ENCODE measurements around the gene MEOX1. TPM values are rescaled to one million over a fixed set of nuclear protein-coding genes. Genes with fewer than 3 reads are reported as not detected.

MEOX1 gene
- total and polyA plus RNA-seq, 2 of the 4 experiments (the other 2 are of a cell fraction) = 0.48 to 0.72 TPM

DNA sequence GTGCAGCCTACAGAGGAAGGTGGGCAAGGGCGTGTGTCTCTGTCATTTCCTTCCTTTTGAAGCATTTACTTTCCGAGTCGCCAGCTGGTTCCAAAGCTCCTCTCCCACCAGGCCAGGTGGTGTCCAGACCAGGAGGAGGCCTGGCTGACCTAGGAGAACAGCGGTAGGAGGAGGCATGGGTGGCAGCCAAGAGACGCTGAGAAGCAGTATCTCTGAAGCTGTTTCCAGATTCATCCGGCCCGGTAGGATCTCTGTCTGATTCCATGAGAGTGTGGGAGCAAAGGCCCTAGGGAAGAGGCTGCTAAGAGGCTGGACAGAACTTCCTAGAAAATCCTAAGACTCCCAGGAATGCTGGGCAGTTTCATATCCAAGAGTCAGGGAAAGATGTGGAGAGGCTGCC lies 20.3 kb downstream of the MEOX1 start:
- WGBS, 2 experiments (ENCODE audit: extremely low coverage in 2 of 2, insufficient read length in 1 of 2) = 82% methylated on average over 3 of the region's 7 CpGs; no CpG with 5 or more reads in 1 of the 2 experiments

More for the DNA sequence above, 20.3 kb downstream of the MEOX1 start:
- Histone ChIP-seq H3K27ac (ENCODE audit: insufficient read depth, low read length) (no peak overlapping the region), H2AK5ac (ENCODE audit: low read depth, low read length) (no peak overlapping the region), H2BK15ac (ENCODE audit: low read depth, low read length) (no peak overlapping the region), H3K4me1 (ENCODE audit: control insufficient read depth, insufficient read depth, low read length) (no peaks in the 10 kb centered on the region), H3K36me3 (ENCODE audit: control insufficient read depth, insufficient read depth, low read length) (no peaks in the 10 kb centered on the region), H4K20me1 (ENCODE audit: insufficient read depth, low read length) (no peaks in the 10 kb centered on the region), H4K8ac (ENCODE audit: low read depth in 2 of 2, low read length in 2 of 2) (no peak overlapping the region), H3K4me3 (ENCODE audit: insufficient read depth, low read depth, low read length) (no peak overlapping the region), H3K9ac (ENCODE audit: low read depth, low read length) (no peak overlapping the region), H2BK20ac (ENCODE audit: low read depth, low read length) (no peak overlapping the region), H4K91ac (ENCODE audit: insufficient read depth, low read depth, low read length) (no peak overlapping the region), H3K23ac (ENCODE audit: low read depth, low read length) (no peak overlapping the region), H2AK9ac (replicated peaks; ENCODE audit: low read depth, low read length, poor library complexity) (no peak overlapping the region), H3K14ac (replicated peaks; ENCODE audit: low read depth, low read length) (no peak overlapping the region), H3K9me1 (ENCODE audit: insufficient read depth, low read length) (no peaks in the 10 kb centered on the region), H2BK5ac (ENCODE audit: low read depth, low read length, poor library complexity, severe bottlenecking) (no peak overlapping the region), H3K4ac (ENCODE audit: low read depth, low read length) (no peak overlapping the region), H2AFZ (replicated peaks; ENCODE audit: low read length, poor library complexity) (no peak overlapping the region), H3K56ac (ENCODE audit: extremely low read depth, insufficient read depth, low read length) (no peak overlapping the region), H3K18ac (ENCODE audit: low read depth, low read length) (no peak overlapping the region), H3K9me3 (ENCODE audit: control insufficient read depth, insufficient read depth, low read length) (no peaks in the 10 kb centered on the region), H4K5ac (ENCODE audit: low read depth, low read length) (no peak overlapping the region), H3K4me2 (ENCODE audit: low read depth, low read length) (no peak overlapping the region), H3K79me1 (ENCODE audit: low read depth in 1 of 2, low read length in 2 of 2) (no peaks in the 10 kb centered on the region), H2BK120ac (ENCODE audit: low read depth, low read length) (no peak overlapping the region), H3K27me3 (ENCODE audit: control insufficient read depth, insufficient read depth, low read length) (peaks cover 22% of the 10 kb centered on the region)
- intact Hi-C loops (cut with micrococcal nuclease) (no loop called here), in situ Hi-C loops (cut with MboI; ENCODE audit: low sequenced_read_pairs) (no loop called here), dilution Hi-C loops (cut with HindIII; ENCODE audit: low sequenced_read_pairs, unreplicated experiment) (no loop called here)
- BruUV-seq (replicated peaks) = no TSS peak
- DNase-seq (no peak), ATAC-seq (ENCODE audit: low read depth) (no peak)
- TF ChIP-seq MAZ (IDR thresholded peaks at IDR 0.05; ENCODE audit: borderline replicate concordance, low read depth, low read length) (no peak), RAD21 (IDR thresholded peaks at IDR 0.05; ENCODE audit: low read length) (no peak), MXI1 (IDR thresholded peaks at IDR 0.05; ENCODE audit: borderline replicate concordance, low read depth, low read length) (no peak), RCOR1 (IDR thresholded peaks at IDR 0.05; ENCODE audit: insufficient replicate concordance, low read length) (no peak), SMC3 (IDR thresholded peaks at IDR 0.05; ENCODE audit: low read depth, low read length) (no peak), POLR2A (IDR thresholded peaks at IDR 0.05; ENCODE audit: low read depth, low read length) (no peak), BHLHE40 (IDR thresholded peaks at IDR 0.05; ENCODE audit: low read depth, low read length) (no peak), CHD1 (IDR thresholded peaks at IDR 0.05; ENCODE audit: low read depth, low read length) (no peak), MAFK (IDR thresholded peaks at IDR 0.05; ENCODE audit: low read depth, low read length) (no peak)
- TF ChIP-seq, protein P1, sequence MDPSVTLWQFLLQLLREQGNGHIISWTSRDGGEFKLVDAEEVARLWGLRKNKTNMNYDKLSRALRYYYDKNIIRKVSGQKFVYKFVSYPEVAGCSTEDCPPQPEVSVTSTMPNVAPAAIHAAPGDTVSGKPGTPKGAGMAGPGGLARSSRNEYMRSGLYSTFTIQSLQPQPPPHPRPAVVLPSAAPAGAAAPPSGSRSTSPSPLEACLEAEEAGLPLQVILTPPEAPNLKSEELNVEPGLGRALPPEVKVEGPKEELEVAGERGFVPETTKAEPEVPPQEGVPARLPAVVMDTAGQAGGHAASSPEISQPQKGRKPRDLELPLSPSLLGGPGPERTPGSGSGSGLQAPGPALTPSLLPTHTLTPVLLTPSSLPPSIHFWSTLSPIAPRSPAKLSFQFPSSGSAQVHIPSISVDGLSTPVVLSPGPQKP (IDR thresholded peaks at IDR 0.05; ENCODE audit: borderline replicate concordance, low read depth, low read length) = no peak
- TF ChIP-seq, protein P2, sequence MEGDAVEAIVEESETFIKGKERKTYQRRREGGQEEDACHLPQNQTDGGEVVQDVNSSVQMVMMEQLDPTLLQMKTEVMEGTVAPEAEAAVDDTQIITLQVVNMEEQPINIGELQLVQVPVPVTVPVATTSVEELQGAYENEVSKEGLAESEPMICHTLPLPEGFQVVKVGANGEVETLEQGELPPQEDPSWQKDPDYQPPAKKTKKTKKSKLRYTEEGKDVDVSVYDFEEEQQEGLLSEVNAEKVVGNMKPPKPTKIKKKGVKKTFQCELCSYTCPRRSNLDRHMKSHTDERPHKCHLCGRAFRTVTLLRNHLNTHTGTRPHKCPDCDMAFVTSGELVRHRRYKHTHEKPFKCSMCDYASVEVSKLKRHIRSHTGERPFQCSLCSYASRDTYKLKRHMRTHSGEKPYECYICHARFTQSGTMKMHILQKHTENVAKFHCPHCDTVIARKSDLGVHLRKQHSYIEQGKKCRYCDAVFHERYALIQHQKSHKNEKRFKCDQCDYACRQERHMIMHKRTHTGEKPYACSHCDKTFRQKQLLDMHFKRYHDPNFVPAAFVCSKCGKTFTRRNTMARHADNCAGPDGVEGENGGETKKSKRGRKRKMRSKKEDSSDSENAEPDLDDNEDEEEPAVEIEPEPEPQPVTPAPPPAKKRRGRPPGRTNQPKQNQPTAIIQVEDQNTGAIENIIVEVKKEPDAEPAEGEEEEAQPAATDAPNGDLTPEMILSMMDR (conservative IDR thresholded peaks at IDR 0.05; ENCODE audit: low read depth, low read length) = no peak
- TF ChIP-seq, protein P3, sequence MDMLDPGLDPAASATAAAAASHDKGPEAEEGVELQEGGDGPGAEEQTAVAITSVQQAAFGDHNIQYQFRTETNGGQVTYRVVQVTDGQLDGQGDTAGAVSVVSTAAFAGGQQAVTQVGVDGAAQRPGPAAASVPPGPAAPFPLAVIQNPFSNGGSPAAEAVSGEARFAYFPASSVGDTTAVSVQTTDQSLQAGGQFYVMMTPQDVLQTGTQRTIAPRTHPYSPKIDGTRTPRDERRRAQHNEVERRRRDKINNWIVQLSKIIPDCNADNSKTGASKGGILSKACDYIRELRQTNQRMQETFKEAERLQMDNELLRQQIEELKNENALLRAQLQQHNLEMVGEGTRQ (IDR thresholded peaks at IDR 0.05; ENCODE audit: low read depth, low read length) = no peak
- ChIA-PET POLR2A (ENCODE audit: unreplicated experiment) (no interaction called here), CTCF (no interaction called here)

Measured in IMR-90 (cell line).